AG04450 (cell line): ENCODE measurements around the gene RAMACL. TPM values are rescaled to one million over a fixed set of nuclear protein-coding genes. Genes with fewer than 3 reads are reported as not detected.

ENCODE experiments used
- CTCF ChIA-PET: fragments of 300-600, 350-600 bp; formaldehyde crosslinking; extraction: SDS; loops from one replicate; lab custom pipeline; 2022; ENCODE audit warnings: antibody characterized with exemption, inconsistent platforms; lab: Charles Lee
- POLR2A ChIA-PET: fragments of 350-600 bp; formaldehyde crosslinking; extraction: SDS; loops from one replicate; lab custom pipeline; 2021; ENCODE audit warnings: antibody characterized with exemption, inconsistent platforms; lab: Yijun Ruan, JAX
- DNase-seq: peaks from one replicate; pipeline ENCODE4 v3.0.0-alpha.2; 2011; ENCODE audit warnings: low read depth, low spot score
- H3K27ac ChIP-seq: one replicate; pipeline ENCODE4 v1.5.1; 2012; ENCODE audit warnings: low read depth, low read length, control low read depth
- H3K27me3 ChIP-seq: one replicate; pipeline ENCODE4 v1.6.0; 2012; ENCODE audit warnings: low read length; ENCODE audit not compliant: control insufficient read depth, insufficient read depth
- H3K4me3 ChIP-seq: 2 replicates; pipeline ENCODE4 v1.5.1; 2011; ENCODE audit warnings: mild to moderate bottlenecking, low read depth, low read length, control low read depth
- H3K9me3 ChIP-seq: 2 replicates; pipeline ENCODE4 v1.5.1; 2012; ENCODE audit warnings: low read length; ENCODE audit not compliant: control insufficient read depth, insufficient read depth
- CTCF ChIP-seq: IDR thresholded peaks from 2 replicates; pipeline ENCODE4 v1.5.1; 2011; ENCODE audit warnings: low read depth, low read length, control low read depth, inconsistent platforms
- polyA plus RNA-seq: library from polyadenylated mRNA; depleted of rRNA; stranded (reverse); fragments of >200 nt; gene quantifications from 2 replicates; pipeline ENCODE4 v1.2.3, GENCODE V29; 2011

The RAMACL gene
- polyA plus RNA-seq, 1 experiment, result 0.77 TPM

GRCh38 chr6:166618251-166618650 is 31.8 kb upstream of the RAMACL start:
- no peak for DNase-seq
- Histone ChIP-seq H3K27me3 (no peaks in the 10 kb centered on the region), H3K4me3 (no peak overlapping the region), H3K27ac (peak overlapping the region; percentile 94), H3K9me3 (peaks cover 3% of the 10 kb centered on the region)
- ChIA-PET POLR2A (no interaction called here), CTCF (interaction anchor here (0.8 kb wide), 1 partner anchor 68 kb away, joined by 3 read pairs; no protein-coding TSS in a partner anchor)
- TF ChIP-seq CTCF, result no peak

GRCh38 chr6:166617359-166617758 is 30.9 kb upstream of the RAMACL start:
- no peak overlapping the region for H3K4me3 ChIP-seq
- POLR2A ChIA-PET, result no interaction called here
- no peak for DNase-seq
- H3K27ac ChIP-seq, result no peak overlapping the region
- no peak for TF ChIP-seq CTCF
- CTCF ChIA-PET, result no interaction called here
- peaks cover 3% of the 10 kb centered on the region for H3K9me3 ChIP-seq
- H3K27me3 ChIP-seq, result no peaks in the 10 kb centered on the region

- TF ChIP-seq CTCF, result no peak
- Histone ChIP-seq H3K27ac (no peak overlapping the region), H3K9me3 (peaks cover 3% of the 10 kb centered on the region), H3K4me3 (no peak overlapping the region), H3K27me3 (no peaks in the 10 kb centered on the region)
- CTCF ChIA-PET, result no interaction called here
- no peak for DNase-seq
- POLR2A ChIA-PET, result no interaction called here
These were observed 30.1 kb upstream of the RAMACL start for GRCh38 chr6:166616261-166617238.

- ChIA-PET CTCF (no interaction called here), POLR2A (no interaction called here)
- Histone ChIP-seq H3K27me3 (no peaks in the 10 kb centered on the region), H3K9me3 (peaks cover 3% of the 10 kb centered on the region), H3K27ac (no peak overlapping the region), H3K4me3 (no peak overlapping the region)
- DNase-seq, result no peak
- TF ChIP-seq CTCF, result no peak
These were observed 28.7 kb upstream of the RAMACL start for GRCh38 chr6:166615059-166615770.

GRCh38 chr6:166614589-166614988 is 28.1 kb upstream of the RAMACL start:
- H3K27me3 ChIP-seq, result no peaks in the 10 kb centered on the region
- H3K4me3 ChIP-seq, result no peak overlapping the region
- POLR2A ChIA-PET, result no interaction called here
- CTCF ChIA-PET, result no interaction called here
- DNase-seq, result no peak
- H3K27ac ChIP-seq, result no peak overlapping the region
- peaks cover 3% of the 10 kb centered on the region for H3K9me3 ChIP-seq
- TF ChIP-seq CTCF, result no peak
